H9 (cell line): ENCODE data around the gene SEMA3E. TPM values are rescaled to one million over a fixed set of nuclear protein-coding genes. Genes with fewer than 3 reads are reported as not detected.
A peak's percentile ranks its signal among the peaks of the same experiment; 100 is the strongest.

ENCODE experiments used
- DNase-seq: peaks from one replicate; pipeline ENCODE4 v3.0.0-alpha.2; 2017
- H2AFZ ChIP-seq: one replicate; pipeline ENCODE4 v1.6.1; 2013; ENCODE audit warnings: mild to moderate bottlenecking, low read length, control low read depth, moderate library complexity
- H2AK5ac ChIP-seq: 2 replicates; pipeline ENCODE4 v1.6.1; 2013; ENCODE audit warnings: low read length, control low read depth, mixed read lengths; ENCODE audit not compliant: insufficient read length
- H2BK120ac ChIP-seq: one replicate; pipeline ENCODE4 v1.6.1; 2013; ENCODE audit warnings: low read depth, mild to moderate bottlenecking, low read length, control low read depth, inconsistent platforms; ENCODE audit not compliant: poor library complexity, severe bottlenecking
- H2BK12ac ChIP-seq: 2 replicates; pipeline ENCODE4 v1.6.1; 2013; ENCODE audit warnings: low read length, control low read depth, mixed read lengths, low read depth; ENCODE audit not compliant: insufficient read length
- H2BK15ac ChIP-seq: 2 replicates; pipeline ENCODE4 v1.6.1; 2013; ENCODE audit warnings: low read depth, low read length, control low read depth
- H2BK20ac ChIP-seq: one replicate; pipeline ENCODE4 v1.6.1; 2013; ENCODE audit warnings: low read depth, mild to moderate bottlenecking, low read length, control low read depth, inconsistent platforms; ENCODE audit not compliant: poor library complexity, severe bottlenecking
- H2BK5ac ChIP-seq: 2 replicates; pipeline ENCODE4 v1.6.1; 2013; ENCODE audit warnings: low read length, control low read depth, mixed read lengths; ENCODE audit not compliant: insufficient read length
- H3K14ac ChIP-seq: 2 replicates; pipeline ENCODE4 v1.6.1; 2013; ENCODE audit warnings: low read length, control low read depth; ENCODE audit not compliant: insufficient read depth
- H3K18ac ChIP-seq: 2 replicates; pipeline ENCODE4 v1.6.1; 2013; ENCODE audit warnings: low read depth, mild to moderate bottlenecking, mixed read lengths, low read length, control low read depth; ENCODE audit not compliant: insufficient read length
- H3K23ac ChIP-seq: 2 replicates; pipeline ENCODE4 v1.6.1; 2013; ENCODE audit warnings: low read length, control low read depth, mixed read lengths, low read depth; ENCODE audit not compliant: insufficient read length
- H3K23me2 ChIP-seq: 2 replicates; pipeline ENCODE4 v1.6.1; 2013; ENCODE audit warnings: low read depth, mild to moderate bottlenecking, mixed read lengths, low read length, control low read depth; ENCODE audit not compliant: insufficient read length, poor library complexity, severe bottlenecking
- H3K27ac ChIP-seq: 2 replicates; pipeline ENCODE4 v1.5.1; 2013; ENCODE audit warnings: low read length, control low read depth, mixed read lengths, low read depth; ENCODE audit not compliant: insufficient read length
- H3K27me3 ChIP-seq: 2 replicates; pipeline ENCODE4 v1.6.1; 2013; ENCODE audit warnings: low read length, control low read depth, inconsistent platforms; ENCODE audit not compliant: insufficient read depth
- H3K4ac ChIP-seq: 2 replicates; pipeline ENCODE4 v1.6.1; 2013; ENCODE audit warnings: low read depth, mild to moderate bottlenecking, control low read depth, inconsistent platforms, low read length, moderate library complexity
- H3K4me1 ChIP-seq: 2 replicates; pipeline ENCODE4 v1.6.1; 2013; ENCODE audit warnings: low read length, control low read depth, inconsistent platforms; ENCODE audit not compliant: insufficient read depth
- H3K4me2 ChIP-seq: 2 replicates; pipeline ENCODE4 v1.6.1; 2013; ENCODE audit warnings: low read length, control low read depth, mixed read lengths; ENCODE audit not compliant: insufficient read length, insufficient read depth
- H3K56ac ChIP-seq: 2 replicates; pipeline ENCODE4 v1.6.1; 2013; ENCODE audit warnings: low read depth, mild to moderate bottlenecking, mixed read lengths, low read length, control low read depth; ENCODE audit not compliant: insufficient read length
- H3K79me1 ChIP-seq: 2 replicates; pipeline ENCODE4 v1.6.1; 2013; ENCODE audit warnings: low read depth, mild to moderate bottlenecking, moderate library complexity, low read length, control low read depth, inconsistent platforms; ENCODE audit not compliant: insufficient read depth, poor library complexity, severe bottlenecking
- H3K79me2 ChIP-seq: 2 replicates; pipeline ENCODE4 v1.6.1; 2013; ENCODE audit warnings: low read length, control low read depth, inconsistent platforms; ENCODE audit not compliant: insufficient read depth
- H3K9ac ChIP-seq: 2 replicates; pipeline ENCODE4 v1.6.1; 2013; ENCODE audit warnings: low read length, control low read depth, mixed read lengths; ENCODE audit not compliant: insufficient read length; ENCODE audit errors: extremely low read depth
- H3K9me3 ChIP-seq: one replicate; pipeline ENCODE4 v1.6.1; 2013; ENCODE audit warnings: low read depth, low read length, inconsistent platforms; ENCODE audit not compliant: control insufficient read depth
- H3T11ph ChIP-seq: one replicate; pipeline ENCODE4 v1.6.1; 2013; ENCODE audit warnings: mild to moderate bottlenecking, low read length, control low read depth, inconsistent platforms
- H4K20me1 ChIP-seq: one replicate; pipeline ENCODE4 v1.6.1; 2013; ENCODE audit not compliant: control insufficient read depth, insufficient read length, insufficient read depth
- H4K5ac ChIP-seq: 2 replicates; pipeline ENCODE4 v1.6.1; 2013; ENCODE audit warnings: low read depth, mild to moderate bottlenecking, mixed read lengths, low read length, control low read depth; ENCODE audit not compliant: insufficient read length
- H4K8ac ChIP-seq: replicated peaks from 2 replicates; pipeline ENCODE4 v1.6.1; 2013; ENCODE audit warnings: low read length, control low read depth, mixed read lengths, low read depth; ENCODE audit not compliant: insufficient read length
- H4K91ac ChIP-seq: 2 replicates; pipeline ENCODE4 v1.6.1; 2013; ENCODE audit warnings: low read depth, mild to moderate bottlenecking, moderate library complexity, mixed read lengths, low read length, control low read depth; ENCODE audit not compliant: insufficient read length
- H3K27ac Mint-ChIP-seq, 3 experiments: 2 replicates in 2 of 3; 3 replicates in 1 of 3; pipeline ENCODE4 v1.8.0; 2020 to 2021; ENCODE audit warnings: mixed read lengths in 3 of 3, mild to moderate bottlenecking in 1 of 3, moderate library complexity in 1 of 3
- H3K27me3 Mint-ChIP-seq: 2 replicates; pipeline ENCODE4 v1.8.0; 2021; ENCODE audit warnings: low read depth, mild to moderate bottlenecking, moderate library complexity, mixed read lengths
- H3K36me3 Mint-ChIP-seq, 3 experiments: 2 replicates in 2 of 3; 3 replicates in 1 of 3; pipeline ENCODE4 v1.8.0; 2020 to 2021; ENCODE audit warnings: low read depth in 3 of 3, mixed read lengths in 3 of 3; ENCODE audit not compliant: insufficient read depth in 1 of 3
- H3K4me1 Mint-ChIP-seq, 2 experiments: 2 replicates each; pipeline ENCODE4 v1.8.0; 2020; ENCODE audit warnings: mixed read lengths in 2 of 2
- H3K4me3 Mint-ChIP-seq, 2 experiments: 2 replicates in 1 of 2; 3 replicates in 1 of 2; pipeline ENCODE4 v1.8.0; 2020 to 2021; ENCODE audit warnings: mild to moderate bottlenecking in 2 of 2, mixed read lengths in 2 of 2, moderate library complexity in 1 of 2
- H3K9me3 Mint-ChIP-seq, 2 experiments: 2 replicates in 1 of 2; 3 replicates in 1 of 2; pipeline ENCODE4 v1.8.0; 2020; ENCODE audit warnings: mild to moderate bottlenecking in 2 of 2, mixed read lengths in 2 of 2, moderate library complexity in 1 of 2
- WGBS: extraction: QIAGEN DNeasy Blood & Tissue Kit; methylation state at CpG from one replicate; pipeline ENCODE4 v1.1.7; 2013; ENCODE audit warnings: missing lambda C conversion rate, low lambda C conversion rate, mixed read lengths; ENCODE audit not compliant: insufficient read length; ENCODE audit errors: extremely low coverage; 5-methylcytosine and 5-hydroxymethylcytosine counted together
- total RNA-seq: library from RNA; stranded (reverse); gene quantifications from 2 replicates; pipeline ENCODE4 v1.2.1, GENCODE V29; 2021
- TF ChIP-seq, protein P1 (sequence below): fragments of 200-600 bp; sonication (generic); conservative IDR thresholded peaks from 3 replicates; pipeline ENCODE4 v1.8.0; 2021; ENCODE audit warnings: antibody characterized with exemption, mild to moderate bottlenecking

The SEMA3E gene
- total RNA-seq, 1 experiment from 2014 or later: 0.39 TPM

DNA sequence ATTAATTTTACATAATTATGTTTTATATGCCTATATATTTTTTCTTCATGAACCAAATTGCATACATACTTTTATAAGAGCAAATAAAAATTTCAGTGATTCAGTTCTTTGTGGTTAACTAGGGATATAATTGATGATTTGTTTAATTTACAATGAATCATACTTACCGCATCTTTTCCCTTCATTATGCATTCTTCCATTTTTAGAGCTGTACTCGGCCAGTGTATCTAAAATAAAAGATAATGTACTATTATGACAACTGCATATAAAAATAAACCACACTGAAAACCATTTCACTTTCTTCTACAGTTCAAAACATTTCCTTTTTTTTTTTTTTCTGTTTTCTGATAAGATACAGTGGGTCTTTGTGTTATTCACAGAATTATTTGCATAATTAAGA, 179.9 kb downstream of the SEMA3E start:
- no peaks in the 10 kb centered on the region for H3K79me1 ChIP-seq
- no CpG with 5 or more reads among the region's 2 CpGs for WGBS

More for the DNA sequence above, 179.9 kb downstream of the SEMA3E start:
- Histone ChIP-seq H2BK12ac (no peak overlapping the region), H2BK15ac (no peak overlapping the region), H3K18ac (no peak overlapping the region), H3K9me3 (no peaks in the 10 kb centered on the region), H3T11ph (no peak overlapping the region), H3K4me2 (no peak overlapping the region), H2AFZ (no peak overlapping the region), H3K4me1 (0 out of 2 replicates have a peak, but pooled peaks cover 2% of the 10 kb centered on the region), H2AK5ac (no peak overlapping the region), H2BK5ac (no peak overlapping the region), H3K23me2 (no peaks in the 10 kb centered on the region), H3K9ac (no peak overlapping the region), H2BK120ac (no peak overlapping the region), H4K91ac (no peak overlapping the region), H2BK20ac (no peak overlapping the region), H3K14ac (no peak overlapping the region), H3K23ac (no peak overlapping the region), H4K20me1 (no peaks in the 10 kb centered on the region), H3K56ac (no peak overlapping the region), H3K79me2 (no peaks in the 10 kb centered on the region), H4K5ac (no peak overlapping the region), H3K4ac (no peak overlapping the region), H3K27ac (no peak overlapping the region), H3K27me3 (no peaks in the 10 kb centered on the region), H4K8ac (no peak overlapping the region)
- H3K9me3 Mint-ChIP-seq: no peaks in the 10 kb centered on the region
- TF ChIP-seq, protein P1, sequence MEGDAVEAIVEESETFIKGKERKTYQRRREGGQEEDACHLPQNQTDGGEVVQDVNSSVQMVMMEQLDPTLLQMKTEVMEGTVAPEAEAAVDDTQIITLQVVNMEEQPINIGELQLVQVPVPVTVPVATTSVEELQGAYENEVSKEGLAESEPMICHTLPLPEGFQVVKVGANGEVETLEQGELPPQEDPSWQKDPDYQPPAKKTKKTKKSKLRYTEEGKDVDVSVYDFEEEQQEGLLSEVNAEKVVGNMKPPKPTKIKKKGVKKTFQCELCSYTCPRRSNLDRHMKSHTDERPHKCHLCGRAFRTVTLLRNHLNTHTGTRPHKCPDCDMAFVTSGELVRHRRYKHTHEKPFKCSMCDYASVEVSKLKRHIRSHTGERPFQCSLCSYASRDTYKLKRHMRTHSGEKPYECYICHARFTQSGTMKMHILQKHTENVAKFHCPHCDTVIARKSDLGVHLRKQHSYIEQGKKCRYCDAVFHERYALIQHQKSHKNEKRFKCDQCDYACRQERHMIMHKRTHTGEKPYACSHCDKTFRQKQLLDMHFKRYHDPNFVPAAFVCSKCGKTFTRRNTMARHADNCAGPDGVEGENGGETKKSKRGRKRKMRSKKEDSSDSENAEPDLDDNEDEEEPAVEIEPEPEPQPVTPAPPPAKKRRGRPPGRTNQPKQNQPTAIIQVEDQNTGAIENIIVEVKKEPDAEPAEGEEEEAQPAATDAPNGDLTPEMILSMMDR: no peak
- H3K36me3 Mint-ChIP-seq: peaks cover 20 to 31% (median 23%) of the 10 kb centered on the region in 3 experiments
- H3K27ac Mint-ChIP-seq: peak overlapping the region in 1 of 3 experiments; percentile 85; a peak in 2 of 7 replicates
- peaks cover 53 to 62% of the 10 kb centered on the region in 2 experiments for H3K4me1 Mint-ChIP-seq
- H3K27me3 Mint-ChIP-seq: no peaks in the 10 kb centered on the region
- DNase-seq: no peak
- no peak overlapping the region for H3K4me3 Mint-ChIP-seq
